Body of pancreas (tissue), 4 donors: ENCODE data around the gene HOXB4. TPM values are rescaled to one million over a fixed set of nuclear protein-coding genes. Genes with fewer than 3 reads are reported as not detected.

Experiments used
- ATAC-seq: fragments of 150-250 bp; one replicate; pipeline ENCODE4 v1.9.1; 2016
- DNase-seq, 4 donors: peaks; one replicate each; pipeline ENCODE4 v3.0.0-alpha.2; 2019
- H3K27ac ChIP-seq, 4 donors: fragments of 200-600 bp; sonication (generic); 1 replicate in 3 of 4; 2 replicates in 1 of 4; pipeline versions ENCODE4 v1.5.1 to v1.6.1; 2016 to 2019; ENCODE audit warnings: mild to moderate bottlenecking in 1 of 4, mixed read lengths in 1 of 4, moderate library complexity in 1 of 4
- H3K27me3 ChIP-seq, 2 donors: fragments of 200-600 bp; sonication (generic); one replicate each; pipeline ENCODE4 v1.6.0; 2016; ENCODE audit warnings: mild to moderate bottlenecking in 1 of 2
- H3K36me3 ChIP-seq, 2 donors: fragments of 200-600 bp; sonication (generic); replicated peaks in 1 of 2; 2 replicates each; pipeline ENCODE4 v1.5.1; 2016; ENCODE audit warnings: low read depth in 2 of 2; ENCODE audit not compliant: insufficient read depth in 1 of 2
- H3K4me1 ChIP-seq: fragments of 200-600 bp; sonication (generic); one replicate; pipeline ENCODE4 v1.6.0; 2016
- H3K4me3 ChIP-seq, 2 donors: fragments of 200-600 bp; sonication (generic); 1 replicate in 1 of 2; 2 replicates in 1 of 2; pipeline ENCODE4 v1.5.1; 2016 to 2019
- H3K9me3 ChIP-seq, 3 donors: fragments of 200-600 bp; sonication (generic); 1 replicate in 2 of 3; 2 replicates in 1 of 3; pipeline ENCODE4 v1.5.1; 2016
- POLR2A ChIP-seq, 3 donors: fragments of 450-650 bp; IDR thresholded peaks; one replicate each; pipeline ENCODE4 v1.6.1; 2016; ENCODE audit warnings: antibody characterized with exemption in 3 of 3, mild to moderate bottlenecking in 2 of 3
- WGBS, 2 donors: methylation state at CpG; one replicate each; pipeline ENCODE4 v1.1.5; 2017; 5-methylcytosine and 5-hydroxymethylcytosine counted together
- intact Hi-C: fragments of 100-400 bp; cut with DNase I; formaldehyde crosslinking; loops from one replicate; pipeline ENCODE4 v1.15.1; 2023
- total RNA-seq, 2 donors: library from RNA; depleted of rRNA; stranded (reverse); fragments of >200 nt; gene quantifications; one replicate each; pipeline ENCODE4 v1.1.0, GENCODE V29; 2016
- TF ChIP-seq, protein P1 (sequence below), 7 experiments: fragments of 450-650 bp in 4 of 7; fragments of 200-600 bp in 3 of 7; sonication (generic) in 3 of 7; IDR thresholded peaks; one replicate each; pipeline ENCODE4 v1.5.1; 2016 to 2019; ENCODE audit warnings: antibody characterized with exemption in 7 of 7

Gene HOXB4
- total RNA-seq, 2 donors from 2014 or later = 0.26 to 2.3 TPM

GRCh38 chr17:48563867-48564187, 14.3 kb downstream of the HOXB4 start:
- peaks cover 17% of the 10 kb centered on the region for H3K4me1 ChIP-seq
- no peaks in the 10 kb centered on the region for H3K9me3 ChIP-seq
- H3K36me3 ChIP-seq = no peaks in the 10 kb centered on the region
- intact Hi-C loops = no loop called here
- peak overlapping the region in 1 of 4 donors; percentile 12 for H3K27ac ChIP-seq
- DNase-seq (no peak), ATAC-seq (no peak)
- H3K4me3 ChIP-seq = no peak overlapping the region
- WGBS, 2 donors = 21 to 37% methylated on average over 8 to 9 of the region's 10 CpGs
- TF ChIP-seq POLR2A (IDR thresholded peaks at IDR 0.05) = no peak
- TF ChIP-seq, protein P1, sequence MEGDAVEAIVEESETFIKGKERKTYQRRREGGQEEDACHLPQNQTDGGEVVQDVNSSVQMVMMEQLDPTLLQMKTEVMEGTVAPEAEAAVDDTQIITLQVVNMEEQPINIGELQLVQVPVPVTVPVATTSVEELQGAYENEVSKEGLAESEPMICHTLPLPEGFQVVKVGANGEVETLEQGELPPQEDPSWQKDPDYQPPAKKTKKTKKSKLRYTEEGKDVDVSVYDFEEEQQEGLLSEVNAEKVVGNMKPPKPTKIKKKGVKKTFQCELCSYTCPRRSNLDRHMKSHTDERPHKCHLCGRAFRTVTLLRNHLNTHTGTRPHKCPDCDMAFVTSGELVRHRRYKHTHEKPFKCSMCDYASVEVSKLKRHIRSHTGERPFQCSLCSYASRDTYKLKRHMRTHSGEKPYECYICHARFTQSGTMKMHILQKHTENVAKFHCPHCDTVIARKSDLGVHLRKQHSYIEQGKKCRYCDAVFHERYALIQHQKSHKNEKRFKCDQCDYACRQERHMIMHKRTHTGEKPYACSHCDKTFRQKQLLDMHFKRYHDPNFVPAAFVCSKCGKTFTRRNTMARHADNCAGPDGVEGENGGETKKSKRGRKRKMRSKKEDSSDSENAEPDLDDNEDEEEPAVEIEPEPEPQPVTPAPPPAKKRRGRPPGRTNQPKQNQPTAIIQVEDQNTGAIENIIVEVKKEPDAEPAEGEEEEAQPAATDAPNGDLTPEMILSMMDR (IDR thresholded peaks at IDR 0.05) = no peak
- peaks cover 0 to 23% of the 10 kb centered on the region in 2 donors for H3K27me3 ChIP-seq

- H3K27me3 ChIP-seq = peaks cover 0 to 23% of the 10 kb centered on the region in 2 donors
- DNase-seq (no peak), ATAC-seq (no peak)
- peaks cover 17% of the 10 kb centered on the region for H3K4me1 ChIP-seq
- H3K9me3 ChIP-seq = no peaks in the 10 kb centered on the region
- 56% methylated on average over 6 of the region's 6 CpGs for WGBS, 2 donors
- no peaks in the 10 kb centered on the region for H3K36me3 ChIP-seq
- intact Hi-C loops = no loop called here
- no peak overlapping the region for H3K4me3 ChIP-seq
- no peak for TF ChIP-seq POLR2A (IDR thresholded peaks at IDR 0.05)
- TF ChIP-seq, protein P1 (IDR thresholded peaks at IDR 0.05) = no peak
- no peak overlapping the region for H3K27ac ChIP-seq
These were observed 14.7 kb downstream of the HOXB4 start for GRCh38 chr17:48563385-48563838.

DNA sequence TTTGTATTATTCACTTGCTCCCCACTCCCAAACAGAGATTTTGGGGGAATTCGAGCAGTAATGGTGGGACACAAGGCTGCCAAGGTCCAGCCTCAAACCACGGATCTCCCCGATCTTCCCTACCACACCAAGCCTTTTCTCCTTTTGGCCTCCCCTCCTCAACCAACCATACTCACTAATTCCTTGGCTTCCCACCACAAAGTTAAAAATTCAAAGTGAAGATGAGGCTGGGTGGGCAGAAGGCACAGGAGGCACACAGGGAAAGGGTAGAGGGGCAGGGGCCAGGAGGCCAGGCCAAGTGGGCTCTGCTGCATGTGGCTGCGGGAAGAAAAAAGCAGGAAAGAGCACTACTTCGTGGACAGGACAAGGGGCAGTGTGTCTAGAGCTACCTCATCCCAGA, 15.2 kb downstream of the HOXB4 start:
- Histone ChIP-seq H3K27me3 (peaks cover 0 to 24% of the 10 kb centered on the region in 2 donors), H3K4me3 (no peak overlapping the region), H3K9me3 (no peaks in the 10 kb centered on the region), H3K4me1 (peaks cover 17% of the 10 kb centered on the region), H3K36me3 (no peaks in the 10 kb centered on the region), H3K27ac (no peak overlapping the region)
- TF ChIP-seq, protein P1 (IDR thresholded peaks at IDR 0.05) = no peak
- TF ChIP-seq POLR2A (IDR thresholded peaks at IDR 0.05) = no peak
- WGBS, 2 donors = 48 to 52% methylated on average over 5 of the region's 5 CpGs
- DNase-seq (no peak), ATAC-seq (no peak)
- intact Hi-C loops = no loop called here

GRCh38 chr17:48561884-48562810, 16.0 kb downstream of the HOXB4 start:
- H3K9me3 ChIP-seq = no peaks in the 10 kb centered on the region
- no peak for ATAC-seq
- H3K36me3 ChIP-seq = no peaks in the 10 kb centered on the region
- H3K27ac ChIP-seq = no peak overlapping the region
- H3K27me3 ChIP-seq = peaks cover 0 to 24% of the 10 kb centered on the region in 2 donors
- no peak for TF ChIP-seq POLR2A (IDR thresholded peaks at IDR 0.05)
- TF ChIP-seq, protein P1 (IDR thresholded peaks at IDR 0.05) = peak in 2 of 7 experiments; percentile 15 to 17
- WGBS, 2 donors = 37 to 44% methylated on average over 15 of the region's 15 CpGs
- intact Hi-C loops = no loop called here
- H3K4me1 ChIP-seq = peaks cover 17% of the 10 kb centered on the region
- DNase-seq = peak in 1 of 4 donors; percentile 38
- no peak overlapping the region for H3K4me3 ChIP-seq
